ENCODE data around the gene IGFBP5. TPM values are rescaled to one million over a fixed set of nuclear protein-coding genes. Genes with fewer than 3 reads are reported as not detected.

The IGFBP5 gene
- total RNA-seq, 2 donors from 2014 or later: 35.8 to 415 TPM

- intact Hi-C loops (cut with DNase I): no loop called here
- Histone ChIP-seq H3K27me3 (no peaks in the 10 kb centered on the region), H3K27ac (peak overlapping the region in 2 of 4 donors; percentile 38 to 41), H3K4me1 (peaks cover 52% of the 10 kb centered on the region), H3K36me3 (replicated peaks in 1 of 2; ENCODE audit: insufficient read depth in 1 of 2, low read depth in 2 of 2) (no peaks in the 10 kb centered on the region), H3K9me3 (no peaks in the 10 kb centered on the region), H3K4me3 (no peak overlapping the region)
- no peak for ATAC-seq
- WGBS, 2 donors: 70 to 74% methylated on average over 7 of the region's 7 CpGs
- no peak for DNase-seq
- no peak for TF ChIP-seq CTCF (IDR thresholded peaks at IDR 0.05)
- TF ChIP-seq POLR2A (IDR thresholded peaks at IDR 0.05): no peak
Observed at GRCh38 chr2:216657980-216658379, 37.4 kb downstream of the IGFBP5 start.

- 83 to 88% methylated on average over 16 of the region's 16 CpGs for WGBS, 2 donors
- DNase-seq: no peak
Observed at GRCh38 chr2:216657086-216657855, 38.1 kb downstream of the IGFBP5 start.

GRCh38 chr2:216654528-216655052 lies 40.8 kb downstream of the IGFBP5 start:
- H3K36me3 ChIP-seq (replicated peaks in 1 of 2; ENCODE audit: insufficient read depth in 1 of 2, low read depth in 2 of 2): no peaks in the 10 kb centered on the region
- no peak for DNase-seq
- TF ChIP-seq CTCF (IDR thresholded peaks at IDR 0.05) (no peak), POLR2A (IDR thresholded peaks at IDR 0.05) (no peak)
- no peaks in the 10 kb centered on the region for H3K27me3 ChIP-seq
- peak overlapping the region in 3 of 4 donors; percentile 59 to 92 (median 90) for H3K27ac ChIP-seq
- no peak overlapping the region for H3K4me3 ChIP-seq
- WGBS, 2 donors: 24 to 36% methylated on average over 2 of the region's 2 CpGs
- peaks cover 73% of the 10 kb centered on the region for H3K4me1 ChIP-seq
- H3K9me3 ChIP-seq: no peaks in the 10 kb centered on the region
- ATAC-seq: no peak
- intact Hi-C loops (cut with DNase I): no loop called here

More at GRCh38 chr2:216657086-216657855, 38.1 kb downstream of the IGFBP5 start:
- Histone ChIP-seq H3K9me3 (no peaks in the 10 kb centered on the region), H3K27ac (peak overlapping the region in 3 of 4 donors; percentile 32 to 41 (median 38)), H3K36me3 (replicated peaks in 1 of 2; ENCODE audit: insufficient read depth in 1 of 2, low read depth in 2 of 2) (no peaks in the 10 kb centered on the region), H3K4me1 (peaks cover 52% of the 10 kb centered on the region), H3K4me3 (no peak overlapping the region), H3K27me3 (no peaks in the 10 kb centered on the region)
- no peak for ATAC-seq
- TF ChIP-seq CTCF (IDR thresholded peaks at IDR 0.05) (no peak), POLR2A (IDR thresholded peaks at IDR 0.05) (no peak)
- intact Hi-C loops (cut with DNase I): no loop called here

GRCh38 chr2:216653931-216654365 lies 41.4 kb downstream of the IGFBP5 start:
- peaks cover 72% of the 10 kb centered on the region for H3K4me1 ChIP-seq
- H3K27ac ChIP-seq: peak overlapping the region; percentile 18 to 92 (median 88)
- TF ChIP-seq POLR2A (IDR thresholded peaks at IDR 0.05) (no peak), CTCF (IDR thresholded peaks at IDR 0.05) (no peak)
- no peaks in the 10 kb centered on the region for H3K27me3 ChIP-seq
- DNase-seq (no peak), ATAC-seq (no peak)
- intact Hi-C loops (cut with DNase I): no loop called here
- H3K4me3 ChIP-seq: no peak overlapping the region
- 23 to 50% methylated on average over 2 of the region's 2 CpGs for WGBS, 2 donors
- H3K9me3 ChIP-seq: no peaks in the 10 kb centered on the region
- no peaks in the 10 kb centered on the region for H3K36me3 ChIP-seq (replicated peaks in 1 of 2; ENCODE audit: insufficient read depth in 1 of 2, low read depth in 2 of 2)

Measured in body of pancreas (tissue), 4 donors.